Fibroblast of villous mesenchyme (primary cell): Measurements from ENCODE around the gene NHLRC4. TPM values are rescaled to one million over a fixed set of nuclear protein-coding genes. Genes with fewer than 3 reads are reported as not detected.

Experiments used
- DNase-seq: peaks from one replicate; pipeline ENCODE4 v3.0.0-alpha.2; 2010; ENCODE audit warnings: low read depth
- H3K4me3 ChIP-seq: 2 replicates; pipeline ENCODE4 v1.5.1; 2011; ENCODE audit warnings: low read depth, mild to moderate bottlenecking, low read length
- total RNA-seq: library from RNA; depleted of rRNA; stranded (reverse); fragments of >200 nt; gene quantifications from 2 replicates; pipeline ENCODE4 v1.2.3, GENCODE V29; 2012
- TF ChIP-seq, protein P1 (sequence below): IDR thresholded peaks from 2 replicates; pipeline ENCODE4 v1.5.1; 2012; ENCODE audit warnings: low read depth, mild to moderate bottlenecking, low read length; ENCODE audit not compliant: insufficient read depth

NHLRC4 gene, protein sequence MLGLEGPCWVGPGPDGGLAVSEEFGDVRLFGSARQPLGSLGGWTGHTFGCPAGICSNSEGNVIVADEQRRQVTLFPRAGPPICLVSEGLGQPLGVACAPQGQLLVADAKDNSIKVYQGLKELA
- total RNA-seq, result 1.7 and 3.2 TPM in 2 replicates

DNA sequence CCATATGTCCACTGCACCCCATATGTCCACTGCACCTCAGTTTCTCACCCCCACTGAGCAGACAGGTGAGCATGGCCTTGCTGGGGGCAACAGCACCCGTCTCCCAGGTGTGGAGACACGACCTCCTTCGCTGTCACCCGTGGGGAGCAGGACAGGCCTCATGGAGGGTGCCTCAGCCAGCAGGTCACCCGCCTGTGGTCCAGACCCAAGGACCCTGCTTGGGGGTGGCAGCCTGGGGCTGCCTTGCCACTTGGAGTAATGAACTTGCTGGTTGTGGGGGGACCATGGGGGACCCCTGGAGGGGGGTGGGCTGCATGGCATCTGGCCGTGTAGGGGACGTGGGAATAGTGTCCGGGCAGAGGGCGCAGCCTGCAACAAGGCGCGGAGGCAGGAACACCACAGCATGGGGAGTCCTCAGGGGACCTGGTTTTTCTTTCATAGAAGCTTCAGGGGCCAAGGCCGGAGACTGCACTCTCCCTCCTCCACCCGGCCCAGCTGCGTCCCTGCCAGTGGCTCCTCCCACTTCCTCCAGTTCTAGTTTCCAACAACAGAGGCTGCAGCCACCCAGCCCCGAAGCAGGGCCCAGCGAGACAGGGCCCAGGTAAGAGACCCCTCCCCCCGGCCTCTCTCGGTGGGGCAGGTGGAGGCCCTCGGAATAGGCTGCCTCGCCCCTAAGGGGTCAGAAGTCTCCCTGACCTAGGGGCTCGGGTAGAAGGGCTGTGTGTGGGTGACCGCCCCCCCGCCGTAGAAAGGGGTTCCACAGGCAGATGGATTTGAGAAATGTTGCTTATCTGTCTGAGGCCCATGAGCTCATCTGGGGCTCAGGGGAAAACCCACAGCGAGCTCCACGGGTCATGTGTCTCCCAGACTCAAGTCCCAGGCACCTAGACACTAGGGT lies at the start of gene NHLRC4:
Gene NHLRC4 (plus strand): TSS at position 531 of the 898 bp plus-strand sequence. CDS start 1,043 bp downstream, outside the sequence.
- peak within 1 kb of the TSS; percentile 38 for H3K4me3 ChIP-seq
- TF ChIP-seq, protein P1, sequence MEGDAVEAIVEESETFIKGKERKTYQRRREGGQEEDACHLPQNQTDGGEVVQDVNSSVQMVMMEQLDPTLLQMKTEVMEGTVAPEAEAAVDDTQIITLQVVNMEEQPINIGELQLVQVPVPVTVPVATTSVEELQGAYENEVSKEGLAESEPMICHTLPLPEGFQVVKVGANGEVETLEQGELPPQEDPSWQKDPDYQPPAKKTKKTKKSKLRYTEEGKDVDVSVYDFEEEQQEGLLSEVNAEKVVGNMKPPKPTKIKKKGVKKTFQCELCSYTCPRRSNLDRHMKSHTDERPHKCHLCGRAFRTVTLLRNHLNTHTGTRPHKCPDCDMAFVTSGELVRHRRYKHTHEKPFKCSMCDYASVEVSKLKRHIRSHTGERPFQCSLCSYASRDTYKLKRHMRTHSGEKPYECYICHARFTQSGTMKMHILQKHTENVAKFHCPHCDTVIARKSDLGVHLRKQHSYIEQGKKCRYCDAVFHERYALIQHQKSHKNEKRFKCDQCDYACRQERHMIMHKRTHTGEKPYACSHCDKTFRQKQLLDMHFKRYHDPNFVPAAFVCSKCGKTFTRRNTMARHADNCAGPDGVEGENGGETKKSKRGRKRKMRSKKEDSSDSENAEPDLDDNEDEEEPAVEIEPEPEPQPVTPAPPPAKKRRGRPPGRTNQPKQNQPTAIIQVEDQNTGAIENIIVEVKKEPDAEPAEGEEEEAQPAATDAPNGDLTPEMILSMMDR, result no peak
- DNase-seq, result peak; percentile 75

DNA sequence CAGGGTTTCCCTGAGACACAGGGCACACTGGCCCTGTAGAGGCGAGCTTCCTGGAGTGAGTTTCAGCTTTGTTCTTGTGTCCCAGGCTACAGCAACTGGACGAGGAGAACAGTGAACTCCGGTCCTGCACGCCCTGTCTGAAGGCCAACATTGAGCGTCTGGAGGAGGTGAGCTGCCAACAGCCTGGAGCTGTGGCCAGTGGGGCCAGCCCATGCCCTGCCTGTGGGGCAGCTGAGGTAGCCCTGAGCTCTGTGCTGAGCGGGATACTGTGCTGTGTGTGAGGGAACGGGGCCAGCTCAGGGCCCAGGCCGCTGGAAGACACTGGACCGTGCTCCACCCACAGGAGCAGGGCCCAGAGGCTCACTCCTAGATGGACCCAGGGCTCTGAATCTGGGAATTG lies 47.9 kb upstream of the NHLRC4 start:
- DNase-seq, result no peak
- TF ChIP-seq, protein P1, result no peak
- H3K4me3 ChIP-seq, result no peak overlapping the region

DNA sequence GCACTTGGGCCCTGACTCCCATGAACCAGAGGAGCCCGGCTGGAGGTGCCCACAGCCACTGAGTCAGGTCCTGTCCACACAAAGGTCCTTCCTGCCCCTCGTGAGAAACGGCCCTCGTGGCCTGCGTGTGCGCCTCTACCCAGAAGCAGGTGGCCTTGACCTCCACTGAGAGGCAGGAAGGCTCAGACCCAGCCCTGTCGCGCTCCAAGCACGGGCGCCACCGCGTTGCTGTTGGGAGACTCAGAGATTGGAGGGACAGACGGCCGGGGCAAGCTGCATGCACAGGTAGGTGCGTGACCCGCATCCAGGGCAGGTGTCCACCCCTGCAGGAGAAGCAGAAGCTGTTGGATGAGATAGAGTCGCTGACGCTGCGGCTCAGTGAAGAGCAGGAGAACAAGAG lies 47.4 kb upstream of the NHLRC4 start:
- no peak overlapping the region for H3K4me3 ChIP-seq
- TF ChIP-seq, protein P1, result no peak
- DNase-seq, result no peak

DNA sequence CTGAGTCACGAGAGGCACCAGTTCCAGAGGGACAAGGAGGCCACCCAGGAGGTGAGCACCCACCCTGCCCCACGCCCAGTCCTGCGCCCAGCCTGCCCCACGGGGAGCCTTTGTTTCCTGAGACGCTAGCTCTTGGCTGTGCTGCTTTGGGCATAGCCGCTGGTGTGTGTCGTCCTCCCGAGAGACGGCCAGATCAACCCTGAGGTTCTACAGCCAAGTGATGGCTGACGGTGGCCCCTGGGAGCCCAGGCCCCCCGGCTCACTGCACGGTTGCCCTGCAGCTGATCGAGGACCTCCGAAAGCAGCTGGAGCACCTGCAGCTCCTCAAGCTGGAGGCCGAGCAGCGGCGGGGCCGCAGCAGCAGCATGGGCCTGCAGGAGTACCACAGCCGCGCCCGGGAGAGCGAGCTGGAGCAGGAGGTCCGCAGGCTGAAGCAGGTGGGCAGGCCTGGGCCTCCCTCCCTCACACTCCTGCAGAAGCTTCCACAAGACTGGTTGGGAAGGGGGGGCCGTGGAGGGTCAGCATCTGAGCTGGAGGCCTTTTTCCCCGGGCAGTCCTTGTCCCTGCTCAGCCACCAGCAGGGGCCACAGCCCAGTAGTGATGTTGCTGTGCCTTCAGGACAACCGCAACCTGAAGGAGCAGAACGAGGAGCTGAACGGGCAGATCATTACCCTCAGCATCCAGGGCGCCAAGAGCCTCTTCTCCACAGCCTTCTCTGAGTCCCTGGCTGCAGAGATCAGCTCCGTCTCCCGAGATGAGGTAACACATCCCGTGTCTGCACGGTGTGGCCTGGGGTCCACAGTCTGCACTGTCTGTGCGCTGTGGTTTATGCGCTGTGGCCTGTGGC lies 46.7 kb upstream of the NHLRC4 start:
- DNase-seq, result no peak
- no peak overlapping the region for H3K4me3 ChIP-seq
- TF ChIP-seq, protein P1, result no peak

DNA sequence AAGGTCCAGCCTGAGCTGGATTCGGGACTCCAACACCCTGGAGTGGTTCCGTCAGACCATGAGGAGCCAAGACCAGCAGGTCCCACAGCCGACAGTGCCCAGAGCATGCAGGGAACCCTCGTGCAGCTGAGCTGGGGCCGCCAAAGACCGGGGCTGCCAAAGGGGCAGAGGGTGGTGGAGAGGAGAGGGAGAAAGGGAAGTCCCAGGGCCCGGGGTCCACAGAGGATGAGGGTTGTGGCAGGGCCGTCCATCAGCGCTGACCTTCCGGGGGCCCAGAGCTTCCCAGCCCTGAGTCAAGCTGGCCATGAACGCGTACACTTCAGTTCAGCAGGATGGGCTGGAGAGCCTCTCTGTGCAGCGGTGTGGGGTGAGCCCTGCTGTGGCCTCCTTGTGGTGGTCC lies 46.0 kb upstream of the NHLRC4 start:
- no peak overlapping the region for H3K4me3 ChIP-seq
- DNase-seq, result no peak
- TF ChIP-seq, protein P1, result no peak

DNA sequence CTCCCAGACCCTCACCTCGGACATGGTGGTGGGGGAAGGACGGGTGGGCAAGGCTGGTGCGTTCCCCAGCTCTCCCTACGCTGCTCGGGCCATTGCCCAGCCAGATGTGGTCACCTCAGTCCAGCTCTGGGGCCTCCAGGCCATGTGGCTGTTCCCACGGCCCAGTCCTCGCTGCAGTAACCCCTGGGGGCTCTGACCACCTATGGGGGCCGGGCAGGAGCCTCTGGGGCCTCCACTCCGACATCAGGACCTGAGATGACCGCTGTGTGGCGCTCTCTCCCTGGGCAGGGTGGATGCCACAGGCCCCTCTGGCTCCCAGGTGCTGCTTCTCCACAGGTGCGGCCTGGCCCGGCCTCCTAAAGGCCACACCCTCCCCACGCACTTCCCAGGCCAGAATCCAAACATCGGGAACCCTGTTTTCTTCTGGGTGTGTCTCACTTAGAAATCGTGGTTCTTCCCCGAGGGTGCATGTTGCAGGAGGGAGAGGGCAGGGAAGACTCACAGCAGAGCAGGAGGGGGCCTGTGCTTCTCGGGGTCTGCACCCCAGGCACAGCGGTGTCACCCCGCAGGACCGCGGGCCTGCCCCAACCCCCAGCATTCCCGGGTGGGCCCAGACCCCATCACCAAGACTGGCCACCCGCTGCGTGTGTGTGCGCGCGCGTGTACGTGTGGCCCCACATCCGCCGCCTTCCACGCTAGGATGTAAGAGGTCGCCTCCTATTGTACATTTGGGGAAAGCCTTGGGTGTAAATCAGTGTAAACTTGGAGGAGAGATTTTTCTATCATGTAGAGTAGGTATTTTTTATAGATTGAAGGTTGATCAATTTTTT lies 45.2 kb upstream of the NHLRC4 start:
- no peak overlapping the region for H3K4me3 ChIP-seq
- TF ChIP-seq, protein P1, result no peak
- DNase-seq, result no peak
